Activated T-helper 1 cell treated with anti-CD3 and anti-CD28 coated beads, Interleukin-12 subunit alpha, Interleukin-12 subunit beta, Interleukin-2, Interleukin-4 antibody, amounts not matched to agents 30 ng/mL and 10 ng/mL and 1 ng/mL, durations not matched to agents 14 hours and 24 hours and 36 hours (primary cell): ENCODE measurements around the gene MRGPRX2. TPM values are rescaled to one million over a fixed set of nuclear protein-coding genes. Genes with fewer than 3 reads are reported as not detected.

ENCODE experiments used
- DNase-seq: peaks from one replicate; pipeline ENCODE4 v3.0.0; 2021; ENCODE audit warnings: low spot score
- H3K27ac Mint-ChIP-seq: one replicate; pipeline ENCODE4 v1.8.0; 2021; ENCODE audit warnings: mild to moderate bottlenecking, mixed read lengths
- H3K27me3 Mint-ChIP-seq: one replicate; pipeline ENCODE4 v1.8.0; 2022; ENCODE audit warnings: mild to moderate bottlenecking, moderate library complexity, mixed read lengths; ENCODE audit not compliant: insufficient read depth
- H3K36me3 Mint-ChIP-seq: one replicate; pipeline ENCODE4 v1.8.0; 2021; ENCODE audit warnings: low read depth, mixed read lengths
- H3K4me1 Mint-ChIP-seq: one replicate; pipeline ENCODE4 v1.8.0; 2021; ENCODE audit warnings: low read depth, mixed read lengths
- H3K4me3 Mint-ChIP-seq: one replicate; pipeline ENCODE4 v1.8.0; 2021; ENCODE audit warnings: mild to moderate bottlenecking, moderate library complexity, mixed read lengths
- H3K9me3 Mint-ChIP-seq: one replicate; pipeline ENCODE4 v1.8.0; 2021; ENCODE audit warnings: mixed read lengths
- intact Hi-C: fragments of 100-400 bp; cut with micrococcal nuclease; formaldehyde crosslinking; loops from one replicate; pipeline ENCODE4 v1.15.1; 2024
- total RNA-seq: library from RNA; stranded (reverse); gene quantifications from 2 replicates; pipeline ENCODE4 v1.2.3, GENCODE V29; 2022

Gene MRGPRX2
- total RNA-seq, 1 donor from 2014 or later = 0.13 TPM

GRCh38 chr11:19020831-19021230 is 39.7 kb downstream of the MRGPRX2 start:
- Mint-ChIP-seq H3K4me3 (no peak overlapping the region), H3K36me3 (no peaks in the 10 kb centered on the region), H3K27me3 (peaks cover 2% of the 10 kb centered on the region), H3K4me1 (peaks cover 11% of the 10 kb centered on the region), H3K9me3 (no peaks in the 10 kb centered on the region), H3K27ac (no peak overlapping the region)
- DNase-seq = no peak
- intact Hi-C loops = no loop called here

- H3K4me3 Mint-ChIP-seq = no peak overlapping the region
- DNase-seq = no peak
- H3K4me1 Mint-ChIP-seq = peaks cover 1% of the 10 kb centered on the region
- no peaks in the 10 kb centered on the region for H3K9me3 Mint-ChIP-seq
- no peak overlapping the region for H3K27ac Mint-ChIP-seq
- intact Hi-C loops = no loop called here
- no peaks in the 10 kb centered on the region for H3K36me3 Mint-ChIP-seq
- H3K27me3 Mint-ChIP-seq = peaks cover 2% of the 10 kb centered on the region
Observed at GRCh38 chr11:19018901-19019300, 41.6 kb downstream of the MRGPRX2 start.

GRCh38 chr11:19013181-19013857 is 47.2 kb downstream of the MRGPRX2 start:
- Mint-ChIP-seq H3K4me1 (no peaks in the 10 kb centered on the region), H3K4me3 (no peak overlapping the region), H3K36me3 (no peaks in the 10 kb centered on the region)

GRCh38 chr11:19012636-19013035 is 47.9 kb downstream of the MRGPRX2 start:
- H3K27ac Mint-ChIP-seq = no peak overlapping the region
- DNase-seq = no peak
- no peaks in the 10 kb centered on the region for H3K4me1 Mint-ChIP-seq
- intact Hi-C loops = no loop called here
- no peak overlapping the region for H3K4me3 Mint-ChIP-seq
- no peaks in the 10 kb centered on the region for H3K36me3 Mint-ChIP-seq
- H3K9me3 Mint-ChIP-seq = peaks cover 4% of the 10 kb centered on the region
- peaks cover 5% of the 10 kb centered on the region for H3K27me3 Mint-ChIP-seq

More at GRCh38 chr11:19013181-19013857, 47.2 kb downstream of the MRGPRX2 start:
- peaks cover 5% of the 10 kb centered on the region for H3K27me3 Mint-ChIP-seq
- no peak overlapping the region for H3K27ac Mint-ChIP-seq
- DNase-seq = no peak
- H3K9me3 Mint-ChIP-seq = peaks cover 4% of the 10 kb centered on the region
- intact Hi-C loops = no loop called here

Other genes with a start within 250 kb of the MRGPRX2 start
- gene MRGPRX1, start 121.3 kb downstream of the MRGPRX2 start, total RNA-seq = not detected in 2 replicates
- 25.0 and 28.9 TPM in 2 replicates for gene ZDHHC13, start 56.5 kb upstream of the MRGPRX2 start, total RNA-seq
- gene CSRP3, start 141.3 kb upstream of the MRGPRX2 start, total RNA-seq = not detected in 2 replicates
- gene E2F8, start 180.2 kb upstream of the MRGPRX2 start, total RNA-seq = 25.6 and 28.2 TPM in 2 replicates